CD4-positive, alpha-beta T cell treated with Interleukin-6 at 100 ng/mL for 8 hours (primary cell): ENCODE data around the gene BEND7.
A peak's percentile ranks its signal among the peaks of the same experiment; 100 is the strongest.
"Not testable (repeated sequence)": the region's sequence is repeated elsewhere in the genome, so short reads cannot be mapped to it uniquely, and the experiment has no call there.

ENCODE experiments used
- DNase-seq: peaks from one replicate; pipeline ENCODE4 v3.0.0-alpha.2; 2020; ENCODE audit warnings: mixed read lengths, low spot score

BEND7 gene

DNA sequence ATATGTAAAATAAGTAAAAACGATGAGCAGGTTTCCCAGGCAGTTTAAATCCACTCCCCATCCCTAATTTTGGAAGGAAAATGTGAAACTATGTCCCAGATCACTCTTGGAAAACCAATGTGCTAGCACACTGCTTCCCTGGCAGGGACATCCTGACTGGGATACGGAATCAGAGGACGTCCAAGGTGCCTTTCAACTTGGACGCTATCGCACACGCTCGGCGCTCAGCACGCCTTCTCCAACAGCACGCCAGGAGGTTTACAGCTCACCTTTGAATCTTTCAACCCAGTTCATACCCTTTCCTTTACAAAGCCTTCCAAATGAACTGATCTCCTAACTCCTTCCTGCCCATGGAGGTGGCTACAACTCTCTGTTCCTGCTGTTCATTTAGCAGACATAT, 47.1 kb downstream of the BEND7 start:
- no peak for DNase-seq

DNA sequence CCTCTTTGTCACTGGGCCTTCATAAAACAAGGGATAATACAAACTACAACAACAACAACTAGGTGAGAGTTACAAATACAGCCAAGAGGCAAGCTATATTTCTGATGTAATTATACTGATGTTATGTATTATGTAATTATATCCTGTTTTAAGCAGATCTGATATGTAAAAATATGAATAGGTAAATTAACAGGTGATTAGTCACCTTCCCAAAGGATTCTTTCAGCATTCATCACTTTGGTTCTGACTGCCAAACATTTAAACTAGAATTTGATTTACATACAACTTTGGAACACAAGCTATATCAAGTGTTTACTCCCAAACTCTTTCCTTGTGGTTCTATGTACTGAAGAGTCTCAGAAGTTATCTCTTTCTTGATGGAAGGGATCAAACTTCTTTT, 53.7 kb downstream of the BEND7 start:
- DNase-seq: no peak

- no peak for DNase-seq
Measured at GRCh38 chr10:13473986-13474385, 54.8 kb downstream of the BEND7 start.

DNA sequence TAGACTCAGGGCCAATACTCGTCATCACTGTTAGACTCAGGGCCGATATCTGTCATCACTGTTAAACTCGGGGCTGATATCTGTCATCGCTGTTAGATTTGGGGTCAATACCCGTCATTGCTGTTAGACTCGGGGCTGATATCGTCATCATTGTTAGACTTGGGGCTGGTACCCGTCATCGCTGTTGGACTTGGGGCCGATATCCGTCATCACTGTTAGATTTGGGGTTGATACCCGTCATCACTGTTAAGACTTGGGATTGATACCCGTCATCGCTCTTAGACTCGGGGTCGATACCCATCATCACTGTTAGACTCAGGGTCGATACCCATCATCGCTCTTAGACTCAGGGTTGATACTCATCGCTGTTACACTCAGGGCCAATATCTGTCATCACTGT, 56.5 kb downstream of the BEND7 start:
- no peak for DNase-seq

DNA sequence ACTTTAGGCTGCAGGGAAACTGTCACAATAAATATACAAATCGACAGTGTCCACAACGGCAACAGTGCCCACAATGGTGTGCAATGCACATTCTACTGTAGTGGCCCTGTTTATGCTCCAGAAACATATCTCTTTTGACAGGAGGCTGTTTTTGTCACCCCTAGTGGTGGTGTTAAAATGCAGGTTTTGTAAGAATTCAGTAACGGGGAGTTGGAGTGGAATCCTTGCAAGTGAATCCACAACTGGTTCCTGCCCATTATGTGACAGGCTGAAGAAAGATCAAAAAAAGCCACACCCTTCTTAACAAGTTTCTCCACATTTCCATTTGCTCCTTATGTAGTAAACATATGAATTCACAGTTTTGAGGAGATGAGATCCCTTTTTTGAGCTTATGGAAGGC, 58.5 kb downstream of the BEND7 start:
- no peak for DNase-seq

DNA sequence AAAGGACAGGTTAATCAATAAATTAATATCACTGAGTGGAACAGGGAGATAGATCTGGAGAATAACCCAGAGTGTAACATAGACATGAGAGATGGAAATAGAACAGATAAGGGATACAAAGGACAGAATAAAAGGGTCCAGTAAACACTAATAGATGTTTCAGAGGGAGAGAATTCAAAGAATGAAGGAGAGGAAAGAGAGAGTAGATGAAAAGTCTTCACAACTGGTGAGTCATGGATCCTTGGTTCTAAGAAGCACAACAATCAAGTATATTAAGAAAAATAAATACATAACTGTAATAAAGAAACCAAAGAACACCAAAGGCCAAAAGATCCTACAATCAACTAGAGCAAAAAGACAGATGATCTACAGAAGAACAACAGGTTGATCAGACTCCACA, 66.3 kb downstream of the BEND7 start:
- no peak for DNase-seq

DNA sequence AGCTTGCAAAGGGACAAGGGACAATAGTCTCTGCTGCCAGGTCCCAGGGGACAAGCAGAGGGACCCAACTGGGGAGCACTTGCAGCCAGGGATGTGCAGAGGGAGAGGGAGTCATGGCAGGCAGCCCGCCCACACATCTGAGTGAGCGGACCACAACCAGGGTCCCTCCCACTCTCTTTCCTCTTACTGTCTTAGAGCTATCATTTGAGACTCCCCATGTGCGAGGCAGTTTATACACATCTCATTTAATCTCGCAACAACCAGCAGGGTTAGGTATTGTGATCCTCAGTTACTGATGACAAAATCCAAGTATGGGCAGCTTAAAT, 70.2 kb downstream of the BEND7 start:
- DNase-seq: no peak

- DNase-seq: no peak
Measured at GRCh38 chr10:13457958-13458686, 70.7 kb downstream of the BEND7 start.

- no peak for DNase-seq
Measured at GRCh38 chr10:13453896-13454295, 74.9 kb downstream of the BEND7 start.

GRCh38 chr10:13450069-13450468, 78.7 kb downstream of the BEND7 start:
- no peak for DNase-seq

DNA sequence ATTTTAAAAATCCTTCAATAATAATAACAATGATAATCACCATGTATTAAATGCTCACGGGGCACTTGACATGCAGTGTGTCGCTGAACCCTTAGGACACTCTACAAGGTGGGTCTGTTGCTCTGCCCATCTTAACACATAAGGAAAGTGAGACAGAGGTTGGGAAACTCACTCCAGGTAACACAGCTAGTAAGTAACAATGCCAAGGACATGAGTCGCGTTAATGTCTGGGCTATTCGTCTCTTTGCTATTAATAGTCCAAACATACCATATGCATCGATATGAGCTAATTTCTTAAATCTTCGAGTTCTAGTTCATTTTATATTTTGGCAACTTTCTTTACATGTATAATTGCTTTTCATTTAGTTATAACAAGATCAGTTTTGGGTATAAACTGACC, 79.5 kb downstream of the BEND7 start:
- DNase-seq: no peak

DNA sequence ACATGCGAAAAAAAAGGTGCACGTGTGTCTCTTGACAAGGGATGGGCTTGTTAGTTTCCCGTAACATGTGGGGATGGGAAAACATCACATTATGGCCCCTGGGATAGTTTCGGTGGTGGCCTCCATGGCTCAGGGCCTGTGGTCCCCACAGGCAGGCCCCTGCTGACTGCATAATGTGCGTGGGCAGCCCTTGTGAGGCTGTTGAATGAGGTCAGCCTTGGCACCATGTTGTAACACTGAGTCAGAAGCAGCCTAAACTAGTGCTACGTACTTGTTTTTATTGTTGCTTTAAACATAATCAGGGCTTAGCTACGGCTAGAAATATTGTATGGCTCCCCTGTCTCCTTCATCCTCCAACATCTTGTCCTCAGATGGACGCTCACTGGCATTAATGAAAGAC, 80.6 kb downstream of the BEND7 start:
- DNase-seq: no peak

- DNase-seq: no peak
Measured at GRCh38 chr10:13445656-13446400, 83.0 kb downstream of the BEND7 start.

DNA sequence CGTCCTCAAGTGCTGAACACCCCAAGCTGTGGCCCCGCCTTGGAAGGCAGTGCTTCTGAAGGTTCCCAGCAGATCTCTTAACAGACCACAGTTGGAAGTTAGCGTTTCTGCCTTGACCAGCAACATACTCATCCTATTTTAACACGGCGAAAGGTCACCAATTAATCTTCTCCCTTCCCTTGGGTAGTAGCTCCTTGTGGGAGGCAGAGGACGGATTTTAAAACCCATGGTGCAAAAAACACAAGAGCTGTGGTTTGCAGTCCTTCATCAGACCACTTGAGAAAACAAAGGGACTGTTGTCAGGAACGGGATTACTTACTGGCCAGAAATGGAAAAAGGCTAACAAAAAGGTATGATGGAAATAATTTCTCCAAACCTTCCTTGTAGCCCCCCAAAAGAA, 87.3 kb downstream of the BEND7 start:
- no peak for DNase-seq

- peak; percentile 45 for DNase-seq
Measured at GRCh38 chr10:13440185-13441061, 88.4 kb downstream of the BEND7 start.

DNA sequence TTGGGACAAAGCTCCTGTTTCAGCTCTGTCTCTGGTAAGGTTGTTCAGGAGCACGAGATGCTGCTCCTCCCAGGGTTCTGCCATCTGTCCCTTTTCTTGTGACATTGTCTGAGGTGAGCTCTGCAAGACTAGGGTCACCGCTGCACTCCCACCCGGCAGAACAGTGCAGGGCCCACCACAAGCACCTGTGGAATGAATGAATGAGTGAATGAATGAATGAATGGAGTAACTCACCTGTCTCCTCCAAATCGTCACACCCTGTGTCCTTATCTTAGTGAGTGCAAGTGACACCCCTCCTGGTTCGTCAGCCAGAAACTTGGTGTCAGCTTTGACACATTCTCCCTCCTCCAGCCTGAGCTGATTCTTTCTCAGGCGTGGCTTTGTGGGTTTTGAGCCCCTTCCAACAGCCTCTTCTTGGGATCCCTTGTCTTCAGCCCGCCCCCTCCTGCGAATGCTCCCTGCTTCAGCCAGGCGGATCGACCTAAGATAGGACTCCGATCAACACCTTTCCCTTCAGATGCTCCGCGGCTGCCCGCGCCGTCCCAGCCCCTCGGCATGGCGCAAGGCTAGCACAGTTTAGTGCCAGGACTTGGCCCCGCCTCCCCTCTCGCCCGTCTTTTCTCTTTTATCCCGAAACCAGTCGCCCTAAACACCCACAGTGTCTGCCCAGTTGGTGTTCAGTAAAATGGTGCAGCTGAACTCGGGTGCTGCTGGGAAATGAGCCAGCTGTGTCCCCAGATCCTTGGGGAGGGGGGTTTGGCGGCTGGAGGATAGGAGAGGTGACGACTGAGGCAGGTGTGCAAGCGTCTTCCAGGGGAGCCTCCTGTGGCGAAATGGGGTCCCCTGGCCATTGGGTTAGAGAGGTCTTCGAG, 89.3 kb downstream of the BEND7 start:
- DNase-seq: no peak

GRCh38 chr10:13437026-13437555, 91.7 kb downstream of the BEND7 start:
- no peak for DNase-seq

DNA sequence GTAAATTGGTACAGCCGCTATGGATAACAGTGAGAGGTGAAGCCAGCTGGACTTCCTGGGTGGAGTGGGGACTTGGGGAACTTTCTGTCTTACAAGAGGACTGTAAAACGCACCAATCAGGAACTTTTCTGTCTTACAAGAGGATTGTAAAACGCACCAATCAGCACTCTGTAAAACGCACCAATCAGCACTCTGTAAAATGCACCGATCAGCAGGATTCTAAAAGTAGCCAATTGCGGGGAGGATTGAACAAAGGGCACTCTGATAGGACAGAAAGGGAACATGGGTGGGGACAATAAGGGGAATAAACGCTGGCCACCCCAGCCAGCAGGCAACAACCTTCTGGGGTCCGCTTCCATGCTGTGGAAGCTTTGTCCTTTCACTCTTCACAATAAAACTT, 100.9 kb downstream of the BEND7 start:
- DNase-seq: not testable (repeated sequence)

DNA sequence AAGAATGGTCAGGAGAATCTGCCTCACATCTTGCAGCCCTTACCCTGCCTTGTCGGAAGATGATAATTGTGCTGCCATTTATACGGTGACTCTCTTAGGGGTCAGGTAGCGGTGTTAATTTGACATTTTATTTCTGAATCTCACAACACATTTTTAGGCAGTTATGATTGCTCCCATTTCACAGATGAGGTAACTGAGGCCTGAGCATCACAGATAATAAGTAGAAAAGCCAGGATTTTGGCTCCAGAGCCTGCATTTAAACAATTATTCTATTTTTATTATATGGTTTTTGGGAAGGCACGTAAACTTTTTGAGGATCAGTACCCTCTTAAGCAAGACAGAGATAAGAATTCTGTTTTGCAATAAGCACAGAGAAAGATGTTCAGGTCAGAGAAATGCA, 103.4 kb downstream of the BEND7 start:
- no peak for DNase-seq

DNA sequence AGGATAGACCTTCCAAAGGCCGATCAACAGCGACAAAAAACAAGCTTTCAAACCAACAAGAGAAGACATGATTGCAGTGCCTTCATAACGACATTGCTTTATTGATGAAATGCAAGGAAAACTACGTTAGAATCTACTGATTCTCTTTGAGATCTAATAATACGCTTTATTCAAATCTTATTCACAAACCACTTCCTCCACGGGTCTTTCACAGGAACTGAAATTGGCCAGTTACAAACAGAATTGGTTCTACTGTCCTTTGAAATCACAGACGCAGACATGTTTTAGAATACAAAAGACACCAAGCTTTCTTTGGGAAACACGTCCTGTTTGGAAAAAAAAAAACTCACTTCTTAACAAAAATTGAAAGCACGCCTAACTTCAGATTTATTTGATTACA, 106.0 kb downstream of the BEND7 start:
- DNase-seq: no peak

- no peak for DNase-seq
Measured at GRCh38 chr10:13421382-13421917, 107.4 kb downstream of the BEND7 start.
